Superior temporal gyrus (tissue), 1 donor: ENCODE measurements around the gene USP19.

ENCODE experiments used
- DNase-seq: peaks from one replicate; pipeline ENCODE4 v3.0.0-alpha.2; 2016; ENCODE audit errors: extremely low spot score

The USP19 gene, protein sequence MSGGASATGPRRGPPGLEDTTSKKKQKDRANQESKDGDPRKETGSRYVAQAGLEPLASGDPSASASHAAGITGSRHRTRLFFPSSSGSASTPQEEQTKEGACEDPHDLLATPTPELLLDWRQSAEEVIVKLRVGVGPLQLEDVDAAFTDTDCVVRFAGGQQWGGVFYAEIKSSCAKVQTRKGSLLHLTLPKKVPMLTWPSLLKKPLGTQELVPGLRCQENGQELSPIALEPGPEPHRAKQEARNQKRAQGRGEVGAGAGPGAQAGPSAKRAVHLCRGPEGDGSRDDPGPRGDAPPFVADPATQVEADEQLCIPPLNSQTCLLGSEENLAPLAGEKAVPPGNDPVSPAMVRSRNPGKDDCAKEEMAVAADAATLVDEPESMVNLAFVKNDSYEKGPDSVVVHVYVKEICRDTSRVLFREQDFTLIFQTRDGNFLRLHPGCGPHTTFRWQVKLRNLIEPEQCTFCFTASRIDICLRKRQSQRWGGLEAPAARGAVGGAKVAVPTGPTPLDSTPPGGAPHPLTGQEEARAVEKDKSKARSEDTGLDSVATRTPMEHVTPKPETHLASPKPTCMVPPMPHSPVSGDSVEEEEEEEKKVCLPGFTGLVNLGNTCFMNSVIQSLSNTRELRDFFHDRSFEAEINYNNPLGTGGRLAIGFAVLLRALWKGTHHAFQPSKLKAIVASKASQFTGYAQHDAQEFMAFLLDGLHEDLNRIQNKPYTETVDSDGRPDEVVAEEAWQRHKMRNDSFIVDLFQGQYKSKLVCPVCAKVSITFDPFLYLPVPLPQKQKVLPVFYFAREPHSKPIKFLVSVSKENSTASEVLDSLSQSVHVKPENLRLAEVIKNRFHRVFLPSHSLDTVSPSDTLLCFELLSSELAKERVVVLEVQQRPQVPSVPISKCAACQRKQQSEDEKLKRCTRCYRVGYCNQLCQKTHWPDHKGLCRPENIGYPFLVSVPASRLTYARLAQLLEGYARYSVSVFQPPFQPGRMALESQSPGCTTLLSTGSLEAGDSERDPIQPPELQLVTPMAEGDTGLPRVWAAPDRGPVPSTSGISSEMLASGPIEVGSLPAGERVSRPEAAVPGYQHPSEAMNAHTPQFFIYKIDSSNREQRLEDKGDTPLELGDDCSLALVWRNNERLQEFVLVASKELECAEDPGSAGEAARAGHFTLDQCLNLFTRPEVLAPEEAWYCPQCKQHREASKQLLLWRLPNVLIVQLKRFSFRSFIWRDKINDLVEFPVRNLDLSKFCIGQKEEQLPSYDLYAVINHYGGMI (N-terminal part only)

GRCh38 chr3:49120438-49121131, at the start of gene USP19:
USP19 (minus strand) TSS chr3:49120823; CDS start chr3:49119145, 1,678 bp downstream.
- peak; percentile 97 for DNase-seq

DNA sequence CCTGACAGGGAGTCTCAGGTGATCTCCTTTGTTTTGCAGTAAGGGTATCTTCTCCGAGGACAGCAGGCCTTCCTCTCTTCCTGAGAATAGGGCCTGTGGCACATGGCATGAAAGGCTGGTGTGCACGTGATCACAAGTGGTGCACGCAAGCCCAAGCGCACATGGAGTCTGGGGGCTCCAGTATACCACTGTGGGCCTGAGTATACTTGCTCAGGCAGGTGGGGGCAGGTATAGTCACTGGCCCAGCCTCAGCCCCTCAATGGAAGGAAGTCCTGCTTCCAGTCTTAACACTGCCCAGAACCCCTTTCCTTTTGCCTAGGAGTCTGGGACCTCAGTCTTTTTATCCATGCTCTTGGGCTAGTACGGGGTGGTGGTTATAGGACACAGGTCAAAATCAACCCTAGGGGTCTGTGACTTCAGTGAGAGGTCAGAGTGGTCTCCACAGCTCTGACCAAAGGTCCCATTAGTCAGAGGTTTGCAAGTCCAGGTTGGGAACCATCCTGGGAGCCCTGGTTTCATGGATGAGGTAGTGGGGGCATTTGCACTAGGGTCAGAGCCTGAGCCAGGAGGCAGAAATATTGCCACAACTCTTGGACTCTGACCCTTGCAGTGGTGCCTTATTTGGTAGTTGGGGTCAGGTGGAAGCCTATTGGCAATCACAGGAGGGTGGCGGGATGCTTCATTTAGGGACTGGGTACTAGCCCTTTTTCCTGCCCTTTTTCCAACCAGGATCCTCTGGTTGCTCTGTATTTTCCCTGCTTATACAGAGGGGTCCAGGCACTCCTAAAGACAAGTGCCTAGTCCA, 46.3 kb upstream of the USP19 start:
- DNase-seq: no peak

GRCh38 chr3:49165771-49166751, 45.4 kb upstream of the USP19 start, which contains the start of gene CCDC71:
CCDC71 (minus strand) TSS chr3:49166331; CDS start chr3:49164208, 2,123 bp downstream.
- DNase-seq: peak; percentile 73

GRCh38 chr3:49164983-49165720, 44.5 kb upstream of the USP19 start:
- no peak for DNase-seq

- DNase-seq: no peak
Measured at GRCh38 chr3:49163609-49164008, 43.0 kb upstream of the USP19 start.

DNA sequence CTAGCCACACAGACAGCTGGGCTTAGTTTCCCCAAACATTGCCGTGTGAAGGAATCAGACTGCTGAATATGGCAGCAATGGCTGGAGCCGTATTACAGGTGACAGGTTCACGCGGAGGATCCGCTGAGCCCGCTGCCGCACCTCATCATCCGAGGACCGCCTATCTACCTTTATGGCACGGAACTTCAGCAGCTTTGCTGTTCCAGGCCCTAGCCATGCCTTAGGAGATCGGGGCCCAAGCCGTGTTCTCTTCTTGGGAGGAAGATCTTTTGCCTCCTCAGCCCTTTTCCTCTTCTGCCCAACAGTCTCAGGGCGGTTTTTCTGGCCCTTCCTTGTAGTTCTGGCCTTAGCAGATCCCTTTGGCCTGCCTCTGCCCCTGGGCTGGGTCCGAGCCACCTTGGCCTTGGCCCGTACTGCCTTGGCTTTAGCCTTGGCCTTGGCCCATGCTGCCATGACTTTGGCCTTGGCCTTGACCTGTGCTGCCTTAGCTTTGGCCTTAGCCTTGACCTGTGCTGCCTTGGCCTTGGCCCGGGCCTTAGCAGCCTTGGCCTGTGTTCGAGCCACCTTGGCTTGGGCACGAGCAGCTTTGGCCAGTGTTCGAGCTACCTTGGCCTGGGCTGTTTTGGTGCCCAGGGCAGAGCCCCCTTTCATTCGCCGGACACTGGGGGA, 42.3 kb upstream of the USP19 start:
- DNase-seq: no peak

- no peak for DNase-seq
Measured at GRCh38 chr3:49161808-49162530, 41.3 kb upstream of the USP19 start.

- no peak for DNase-seq
Measured at GRCh38 chr3:49161197-49161596, 40.6 kb upstream of the USP19 start.

GRCh38 chr3:49158792-49159191, 38.2 kb upstream of the USP19 start:
- no peak for DNase-seq

- DNase-seq: no peak
Measured at GRCh38 chr3:49158103-49158709, 37.6 kb upstream of the USP19 start.

DNA sequence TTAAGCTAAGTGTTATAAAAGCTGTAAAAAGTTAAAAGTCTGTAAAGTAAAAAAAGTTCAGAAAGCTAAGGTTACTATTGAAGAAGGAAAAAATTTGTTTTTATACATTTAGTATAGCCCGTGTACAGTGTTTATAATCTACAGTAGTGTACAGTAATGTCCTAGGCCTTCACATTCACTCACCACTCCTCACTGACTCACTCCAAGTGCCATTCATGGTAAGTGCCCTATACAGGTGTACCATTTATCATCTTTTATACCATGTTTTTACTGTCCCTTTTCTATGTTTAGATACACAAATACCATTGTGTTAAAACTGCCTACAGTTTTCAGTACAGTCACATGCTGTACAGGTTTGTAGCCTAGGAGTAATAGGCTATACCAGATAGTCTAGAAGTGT, 36.7 kb upstream of the USP19 start:
- DNase-seq: no peak

DNA sequence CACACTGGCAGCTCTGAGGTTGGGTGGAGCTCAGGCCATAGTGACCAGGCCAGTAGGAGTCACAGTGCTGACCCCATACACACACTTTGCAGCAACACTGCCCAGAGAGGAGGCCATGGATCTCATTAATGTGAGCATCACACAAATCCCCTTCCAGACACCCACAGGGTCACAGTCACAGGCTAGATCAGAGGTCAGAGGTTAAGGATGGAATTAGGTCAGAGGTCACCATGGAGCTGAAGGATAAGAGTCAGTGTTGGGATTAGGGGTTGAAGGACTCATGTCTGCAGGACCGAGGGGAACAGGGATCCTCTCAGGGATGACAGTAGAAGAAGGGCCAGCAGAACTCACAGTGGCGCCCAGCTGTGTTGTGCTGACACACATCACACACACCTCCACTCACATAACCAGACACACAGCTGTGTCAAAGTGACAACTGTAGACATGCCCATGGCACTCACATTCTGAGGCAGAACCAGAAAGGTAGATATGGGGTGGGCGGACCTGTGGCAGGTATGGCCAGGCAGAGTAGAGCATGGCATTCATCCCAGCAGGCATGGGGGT, 32.8 kb upstream of the USP19 start:
- no peak for DNase-seq

- DNase-seq: no peak
Measured at GRCh38 chr3:49151610-49152009, 31.0 kb upstream of the USP19 start.

GRCh38 chr3:49148159-49148558, 27.5 kb upstream of the USP19 start:
- no peak for DNase-seq

DNA sequence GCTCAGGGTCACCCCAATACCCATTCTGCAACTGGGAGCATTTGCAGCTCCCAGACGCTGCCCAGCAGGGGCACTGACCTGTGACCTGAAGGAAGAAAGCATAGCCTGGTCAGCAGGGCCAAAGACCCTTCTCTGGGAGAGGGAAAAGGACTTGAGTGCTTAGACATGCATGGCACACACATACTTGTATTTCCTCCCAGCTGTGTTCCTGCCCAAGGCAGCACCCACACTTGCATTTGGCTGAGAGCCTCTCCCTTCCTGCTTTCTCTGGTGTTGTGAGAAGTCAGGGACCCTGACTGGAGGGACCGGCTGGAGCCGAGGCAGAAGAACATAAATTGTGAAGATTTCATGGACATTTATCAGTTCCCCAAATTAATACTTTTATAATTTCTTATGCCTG, 19.5 kb upstream of the USP19 start:
- DNase-seq: no peak

- no peak for DNase-seq
Measured at GRCh38 chr3:49135499-49135898, 14.9 kb upstream of the USP19 start.
